ENCODE data around the gene SLC2A6.

Gene SLC2A6

DNA sequence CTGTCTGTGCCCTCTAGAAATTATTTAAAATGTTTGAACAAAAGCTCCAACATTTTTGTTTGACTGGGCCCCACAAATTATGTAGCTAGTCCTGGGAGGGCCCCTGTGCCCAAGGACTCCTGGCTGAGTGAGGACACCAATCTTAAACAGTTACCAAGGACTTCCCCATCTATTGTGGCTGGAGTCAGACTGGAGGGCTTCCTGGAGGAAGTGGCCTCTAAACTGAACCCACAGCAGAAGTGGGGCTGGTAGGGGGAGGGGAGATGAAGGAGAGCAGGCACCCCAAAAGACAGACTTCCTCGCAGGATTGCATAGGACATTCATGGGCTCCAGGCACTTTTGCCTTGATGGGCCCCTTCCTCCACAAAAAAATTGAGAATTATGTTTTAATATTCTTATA lies 48.7 kb downstream of the SLC2A6 start:
- no peak for DNase-seq

DNA sequence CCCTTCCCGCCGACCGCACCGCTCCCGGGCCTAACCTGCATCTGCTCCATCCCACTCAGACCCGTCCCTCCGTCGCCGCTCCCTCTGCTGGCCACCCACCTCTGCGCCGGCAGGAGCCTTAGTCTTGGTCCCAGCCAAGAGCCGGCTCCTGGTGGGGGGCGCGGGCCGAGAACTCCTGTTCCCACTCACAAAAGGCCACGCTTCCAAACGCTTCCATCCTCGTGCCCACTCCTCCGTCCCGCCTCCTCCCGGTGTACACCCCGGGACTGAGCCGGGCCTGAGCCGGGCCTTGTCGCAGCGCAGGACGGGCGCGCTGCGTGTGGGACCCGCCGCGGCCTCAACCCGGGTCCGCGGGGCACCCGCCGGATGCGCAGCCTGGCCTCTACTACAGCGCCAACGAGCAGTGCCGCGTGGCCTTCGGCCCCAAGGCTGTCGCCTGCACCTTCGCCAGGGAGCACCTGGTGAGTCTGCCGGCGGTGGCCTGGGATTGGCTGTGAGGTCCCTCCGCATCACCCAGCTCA lies 49.2 kb downstream of the SLC2A6 start:
- no peak for DNase-seq

GRCh38 chr9:133429214-133429613 lies 49.7 kb downstream of the SLC2A6 start:
- no peak for DNase-seq

GRCh38 chr9:133428617-133429101 lies 50.2 kb downstream of the SLC2A6 start:
- no peak for DNase-seq

DNA sequence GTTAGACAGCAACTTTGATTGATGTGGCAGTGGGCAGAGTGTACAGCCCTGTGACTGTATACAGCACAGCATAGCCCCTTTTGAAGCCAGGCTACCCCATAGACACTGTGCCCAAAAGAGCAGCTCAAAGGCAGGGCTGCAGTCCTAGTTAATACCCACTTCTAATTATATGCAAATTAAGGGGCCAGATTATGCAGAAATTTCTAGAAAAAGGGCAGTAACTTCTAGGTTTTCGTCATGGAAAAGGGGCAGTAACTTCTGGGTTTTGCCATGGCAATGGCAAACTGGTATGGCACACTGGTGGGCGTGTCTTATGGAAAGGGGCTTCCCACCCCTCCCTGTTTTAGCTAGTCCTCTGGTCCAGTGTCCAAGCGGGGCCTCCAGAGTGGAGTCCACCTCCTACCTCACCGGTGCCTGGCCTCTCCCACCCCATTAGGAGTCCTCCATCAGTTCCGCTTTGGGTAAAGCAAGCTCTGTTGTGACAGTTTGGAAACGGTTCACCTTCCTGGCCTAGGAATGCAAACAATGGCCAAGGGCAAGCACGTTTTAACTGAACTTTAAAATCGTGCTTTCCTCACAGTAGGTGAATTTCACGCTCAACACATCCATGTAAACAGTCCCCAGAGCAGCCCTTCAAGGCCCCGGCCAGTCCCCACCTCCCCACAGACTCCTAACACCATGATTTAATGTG lies 51.1 kb downstream of the SLC2A6 start:
- no peak for DNase-seq

DNA sequence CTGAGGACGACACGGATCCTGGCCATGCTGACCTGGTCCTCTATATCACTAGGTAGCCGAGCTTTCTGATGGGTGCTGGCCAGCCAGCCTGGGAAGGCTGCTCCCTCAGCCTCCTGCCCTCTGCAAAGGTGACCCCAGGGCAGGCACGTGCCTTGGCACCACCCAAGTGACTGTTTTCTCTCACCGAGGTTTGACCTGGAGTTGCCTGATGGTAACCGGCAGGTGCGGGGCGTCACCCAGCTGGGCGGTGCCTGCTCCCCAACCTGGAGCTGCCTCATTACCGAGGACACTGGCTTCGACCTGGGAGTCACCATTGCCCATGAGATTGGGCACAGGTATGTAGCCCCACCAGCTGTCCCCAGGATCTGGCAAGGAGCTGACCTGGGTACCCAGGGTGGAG lies 52.9 kb downstream of the SLC2A6 start:
- DNase-seq = no peak

DNA sequence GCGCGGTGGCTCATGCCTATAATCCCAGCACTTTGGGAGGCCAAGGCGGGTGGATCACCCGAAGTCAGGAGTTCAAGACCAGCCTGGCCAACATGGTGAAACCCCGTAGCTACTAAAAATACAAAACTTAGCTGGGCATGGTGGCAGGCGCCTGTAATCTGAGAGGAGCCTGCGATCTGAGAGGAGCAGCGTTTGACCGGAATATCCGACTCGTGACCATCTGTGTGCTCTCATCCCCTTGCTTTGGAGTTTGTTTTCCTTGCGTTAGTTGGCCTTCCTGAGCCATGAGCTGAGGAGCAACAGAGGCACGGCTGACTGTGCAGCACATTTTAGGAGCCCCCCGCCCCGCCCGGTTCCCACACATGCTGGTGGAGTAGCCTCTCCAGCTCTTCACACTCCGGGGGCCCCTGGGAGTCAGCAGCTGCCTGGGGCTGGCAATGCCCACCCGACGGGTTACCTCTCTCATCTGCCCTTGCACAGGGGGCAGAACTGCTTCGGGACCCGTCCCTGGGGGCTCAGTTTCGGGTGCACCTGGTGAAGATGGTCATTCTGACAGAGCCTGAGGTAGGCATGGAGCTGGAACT lies 53.8 kb downstream of the SLC2A6 start:
- no peak for DNase-seq

DNA sequence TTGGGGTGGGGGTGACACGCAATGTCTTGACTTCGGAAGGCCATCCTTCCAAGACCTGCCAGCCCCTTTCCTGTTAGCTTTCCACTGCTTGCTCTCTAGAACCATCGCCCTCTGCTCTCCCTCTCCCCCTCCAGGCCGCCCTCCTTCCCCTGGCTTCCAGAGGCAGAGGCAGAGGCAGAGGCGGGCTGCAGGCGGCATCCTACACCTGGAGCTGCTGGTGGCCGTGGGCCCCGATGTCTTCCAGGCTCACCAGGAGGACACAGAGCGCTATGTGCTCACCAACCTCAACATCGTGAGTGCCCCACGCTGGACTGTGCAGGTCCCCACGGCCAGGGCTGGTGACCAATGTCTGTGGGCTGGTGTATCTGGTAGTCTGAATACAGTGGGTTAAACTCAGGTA lies 54.7 kb downstream of the SLC2A6 start:
- DNase-seq = no peak

- DNase-seq = no peak
These were observed 55.7 kb downstream of the SLC2A6 start for GRCh38 chr9:133423216-133423615.

DNA sequence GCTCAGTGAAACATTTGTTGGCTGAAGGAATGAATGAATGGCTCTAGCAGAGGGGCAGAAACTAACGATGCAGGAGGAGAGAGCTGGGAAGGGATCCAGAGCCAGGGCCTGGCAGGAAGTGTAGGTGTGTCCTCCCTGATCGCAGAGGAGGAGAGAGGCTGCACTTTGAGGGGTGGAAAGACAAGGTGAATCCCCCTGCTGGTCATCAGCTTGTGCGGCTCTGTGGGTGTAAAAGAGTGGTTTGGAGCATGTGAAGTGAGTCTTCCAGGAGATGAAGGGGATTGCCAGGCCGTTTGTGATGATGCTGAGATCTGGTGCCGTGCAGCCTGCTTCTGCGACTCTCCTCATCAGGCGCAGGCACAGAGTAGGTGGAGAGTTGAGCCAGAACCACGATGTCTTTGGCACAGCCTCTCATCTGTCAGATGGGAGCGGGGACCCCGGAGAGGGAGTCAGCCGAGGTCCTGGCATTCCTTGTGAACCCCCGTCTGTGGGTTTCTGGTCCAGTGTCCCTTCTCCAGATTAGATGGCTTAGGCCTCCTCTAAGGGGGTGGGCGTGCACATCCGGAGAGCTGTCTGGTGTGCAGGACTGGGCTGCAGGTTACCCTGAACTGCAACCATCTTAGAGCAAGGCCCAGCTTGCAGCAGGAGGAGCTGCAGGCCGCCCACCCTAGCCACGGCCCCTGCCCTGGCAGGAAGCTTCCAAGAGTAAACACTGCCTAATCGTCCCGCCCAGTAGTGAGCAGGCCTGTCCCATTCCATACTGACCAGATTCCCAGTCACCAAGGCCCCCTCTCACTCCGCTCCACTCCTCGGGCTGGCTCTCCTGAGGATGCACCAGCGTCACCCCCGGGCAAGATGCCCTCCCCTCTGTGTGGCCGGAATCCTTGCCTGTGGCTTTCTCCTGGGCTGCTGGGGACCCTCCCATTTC lies 57.0 kb downstream of the SLC2A6 start, which contains the start of gene ADAMTS13:
TSS of gene ADAMTS13 (plus strand) at position 753 of the 928 bp plus-strand sequence. CDS start at position 830, 77 bp downstream.
- no peak for DNase-seq

Data from SIG-M5 (cell line).